Right atrium auricular region (tissue), 2 donors: ENCODE data around the gene CHSY3. TPM values are rescaled to one million over a fixed set of nuclear protein-coding genes. Genes with fewer than 3 reads are reported as not detected.

Experiments
- DNase-seq: peaks from one replicate; pipeline ENCODE4 v3.0.0-alpha.2; 2019; ENCODE audit warnings: low spot score
- H3K27ac ChIP-seq, 2 donors: fragments of 200-600 bp; sonication (generic); 1 replicate in 1 of 2; 2 replicates in 1 of 2; pipeline ENCODE4 v1.5.1; 2016 to 2019
- H3K27me3 ChIP-seq, 2 donors: fragments of 200-600 bp; sonication (generic); one replicate each; pipeline versions ENCODE4 v1.5.1 to v1.6.0; 2017 to 2019
- H3K36me3 ChIP-seq: fragments of 200-600 bp; sonication (generic); one replicate; pipeline ENCODE4 v1.5.1; 2016
- H3K4me1 ChIP-seq, 2 donors: fragments of 200-600 bp; sonication (generic); one replicate each; pipeline versions ENCODE4 v1.5.1 to v1.6.0; 2017 to 2019
- H3K4me3 ChIP-seq, 2 donors: fragments of 200-600 bp; sonication (generic); 1 replicate in 1 of 2; 2 replicates in 1 of 2; pipeline ENCODE4 v1.5.1; 2017 to 2019; ENCODE audit warnings: mild to moderate bottlenecking in 1 of 2, moderate library complexity in 1 of 2
- H3K9me3 ChIP-seq, 2 donors: fragments of 200-600 bp; sonication (generic); one replicate each; pipeline ENCODE4 v1.5.1; 2019
- total RNA-seq, 2 donors: library from RNA; depleted of rRNA; stranded (reverse); fragments of >200 nt; gene quantifications; one replicate each; pipeline ENCODE4 v1.1.0, GENCODE V29; 2016
- TF ChIP-seq, protein P1 (sequence below), 2 donors: fragments of 200-600 bp; sonication (generic); IDR thresholded peaks; one replicate each; pipeline ENCODE4 v1.5.1; 2019; ENCODE audit warnings: antibody characterized with exemption in 2 of 2

CHSY3 gene
- total RNA-seq, 2 donors from 2014 or later, result 2.5 TPM

DNA sequence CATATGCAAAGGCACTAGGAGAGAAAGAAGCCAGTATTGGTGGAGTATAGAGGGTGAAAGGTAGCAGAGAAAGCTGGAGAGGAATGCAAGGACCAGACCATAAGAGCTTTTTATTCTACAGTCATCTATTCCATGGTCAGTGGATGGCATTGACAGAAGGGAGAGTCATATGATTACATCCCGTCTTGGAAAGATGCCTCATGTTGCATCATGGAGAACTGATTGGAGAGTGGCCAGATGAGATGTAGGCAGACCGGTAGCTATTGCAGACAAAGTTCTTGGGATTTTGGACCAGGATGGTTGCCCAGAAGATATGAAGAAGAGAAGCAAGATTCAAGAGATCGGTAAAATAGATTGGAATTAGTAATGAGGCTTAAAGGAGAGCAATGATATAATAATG, 260.7 kb downstream of the CHSY3 start:
- Histone ChIP-seq H3K27me3 (no peaks in the 10 kb centered on the region), H3K9me3 (no peaks in the 10 kb centered on the region), H3K27ac (no peak overlapping the region), H3K4me1 (no peaks in the 10 kb centered on the region), H3K36me3 (no peaks in the 10 kb centered on the region), H3K4me3 (no peak overlapping the region)
- TF ChIP-seq, protein P1, sequence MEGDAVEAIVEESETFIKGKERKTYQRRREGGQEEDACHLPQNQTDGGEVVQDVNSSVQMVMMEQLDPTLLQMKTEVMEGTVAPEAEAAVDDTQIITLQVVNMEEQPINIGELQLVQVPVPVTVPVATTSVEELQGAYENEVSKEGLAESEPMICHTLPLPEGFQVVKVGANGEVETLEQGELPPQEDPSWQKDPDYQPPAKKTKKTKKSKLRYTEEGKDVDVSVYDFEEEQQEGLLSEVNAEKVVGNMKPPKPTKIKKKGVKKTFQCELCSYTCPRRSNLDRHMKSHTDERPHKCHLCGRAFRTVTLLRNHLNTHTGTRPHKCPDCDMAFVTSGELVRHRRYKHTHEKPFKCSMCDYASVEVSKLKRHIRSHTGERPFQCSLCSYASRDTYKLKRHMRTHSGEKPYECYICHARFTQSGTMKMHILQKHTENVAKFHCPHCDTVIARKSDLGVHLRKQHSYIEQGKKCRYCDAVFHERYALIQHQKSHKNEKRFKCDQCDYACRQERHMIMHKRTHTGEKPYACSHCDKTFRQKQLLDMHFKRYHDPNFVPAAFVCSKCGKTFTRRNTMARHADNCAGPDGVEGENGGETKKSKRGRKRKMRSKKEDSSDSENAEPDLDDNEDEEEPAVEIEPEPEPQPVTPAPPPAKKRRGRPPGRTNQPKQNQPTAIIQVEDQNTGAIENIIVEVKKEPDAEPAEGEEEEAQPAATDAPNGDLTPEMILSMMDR (IDR thresholded peaks at IDR 0.05), result no peak
- DNase-seq, result no peak

DNA sequence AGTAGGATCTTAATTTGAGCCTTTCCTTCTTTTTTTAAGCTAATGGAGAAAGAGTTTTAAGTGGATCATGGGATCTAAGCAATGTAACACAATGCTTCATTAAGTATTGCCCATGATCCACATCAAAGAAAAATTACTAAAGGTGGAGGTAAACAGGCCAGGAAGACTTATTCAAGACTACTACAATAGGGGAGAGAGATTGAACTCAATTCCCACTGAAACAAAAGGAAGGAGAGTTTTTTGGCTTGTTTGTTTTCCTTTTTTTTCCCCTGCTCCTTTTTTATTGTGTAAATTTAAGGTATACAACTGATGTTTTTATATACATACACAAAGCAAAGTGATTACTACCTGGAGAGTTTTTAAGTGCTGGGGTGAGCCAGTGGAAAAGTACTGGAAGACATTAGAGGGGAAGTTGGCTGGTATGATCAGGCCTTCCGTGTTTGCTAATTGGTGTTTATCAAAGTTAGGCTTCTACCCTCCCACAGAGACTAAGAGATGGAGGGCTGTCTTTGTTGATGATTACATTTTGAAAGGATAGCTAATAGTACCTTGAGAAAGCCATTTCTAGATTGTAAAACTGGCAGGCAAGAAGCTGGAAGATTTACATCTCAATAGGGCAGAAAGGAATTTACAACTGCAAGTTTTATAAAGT, 262.7 kb downstream of the CHSY3 start:
- Histone ChIP-seq H3K9me3 (no peaks in the 10 kb centered on the region), H3K4me3 (no peak overlapping the region), H3K4me1 (no peaks in the 10 kb centered on the region), H3K27me3 (no peaks in the 10 kb centered on the region), H3K27ac (no peak overlapping the region), H3K36me3 (no peaks in the 10 kb centered on the region)
- DNase-seq, result no peak
- TF ChIP-seq, protein P1 (IDR thresholded peaks at IDR 0.05), result no peak

DNA sequence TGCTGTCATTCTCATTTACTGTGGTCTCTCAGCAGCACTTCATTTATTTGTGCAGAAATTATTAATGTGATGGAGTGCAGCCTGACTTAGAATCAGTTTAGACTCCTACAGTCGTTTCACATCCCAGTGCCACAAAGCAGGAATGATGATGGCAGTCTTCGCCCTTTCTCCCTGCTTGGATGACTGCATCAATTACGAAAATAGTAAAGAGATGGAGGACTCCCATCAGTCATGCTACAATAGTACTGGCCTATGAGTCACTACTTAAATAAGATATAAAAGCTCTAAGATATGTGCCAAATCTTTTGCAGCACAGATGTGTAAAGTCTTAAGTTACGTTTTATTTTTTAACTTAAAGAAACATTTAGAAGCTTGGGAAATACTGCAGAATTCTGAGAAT, 263.9 kb downstream of the CHSY3 start:
- no peak for DNase-seq
- TF ChIP-seq, protein P1 (IDR thresholded peaks at IDR 0.05), result no peak
- Histone ChIP-seq H3K4me3 (no peak overlapping the region), H3K4me1 (no peaks in the 10 kb centered on the region), H3K36me3 (no peaks in the 10 kb centered on the region), H3K27ac (no peak overlapping the region), H3K27me3 (no peaks in the 10 kb centered on the region), H3K9me3 (no peaks in the 10 kb centered on the region)

DNA sequence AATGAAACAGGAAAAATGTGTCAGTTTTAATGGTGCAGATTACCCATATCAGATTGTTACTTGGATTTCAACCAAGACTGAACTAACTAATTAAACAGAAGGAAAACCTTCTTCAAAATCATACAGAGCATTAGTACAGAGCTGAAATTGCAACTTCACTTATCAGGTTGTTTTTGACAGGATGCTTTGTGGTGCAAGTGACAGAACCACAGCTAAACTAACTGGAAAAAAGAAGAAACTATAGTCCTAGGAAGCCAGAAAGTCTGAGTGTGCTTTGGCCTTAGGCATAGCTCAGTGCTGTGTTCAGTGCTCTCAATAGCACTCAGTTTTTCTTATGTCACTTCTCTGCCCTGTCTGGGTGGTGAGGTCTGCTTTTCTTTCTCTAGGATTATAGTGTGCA, 267.4 kb downstream of the CHSY3 start:
- Histone ChIP-seq H3K27me3 (no peaks in the 10 kb centered on the region), H3K27ac (no peak overlapping the region), H3K4me1 (no peaks in the 10 kb centered on the region), H3K9me3 (peaks cover 0 to 4% of the 10 kb centered on the region in 2 donors), H3K4me3 (no peak overlapping the region), H3K36me3 (no peaks in the 10 kb centered on the region)
- TF ChIP-seq, protein P1 (IDR thresholded peaks at IDR 0.05), result no peak
- no peak for DNase-seq

DNA sequence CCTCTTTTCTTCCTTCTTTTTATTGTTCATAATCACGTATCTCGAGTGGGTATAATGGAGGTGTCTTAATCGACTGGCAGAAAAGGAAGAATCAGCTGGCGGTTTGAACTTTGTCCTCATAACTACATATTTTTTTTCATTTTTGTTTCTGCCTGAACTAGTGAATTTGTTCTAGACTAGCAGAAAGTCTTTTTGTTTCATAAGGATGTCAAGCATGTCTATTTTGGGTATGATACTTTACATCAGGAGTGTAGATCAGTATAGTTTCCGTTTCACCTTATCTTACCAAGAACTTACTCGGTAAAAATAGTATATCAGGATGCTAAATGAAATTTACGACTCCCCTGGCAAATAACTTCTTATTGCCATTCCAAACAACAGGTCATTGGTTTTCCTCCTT, 278.9 kb downstream of the CHSY3 start:
- DNase-seq, result no peak
- Histone ChIP-seq H3K27me3 (no peaks in the 10 kb centered on the region), H3K27ac (no peak overlapping the region), H3K4me3 (no peak overlapping the region), H3K4me1 (no peaks in the 10 kb centered on the region), H3K9me3 (no peaks in the 10 kb centered on the region), H3K36me3 (peaks cover 6% of the 10 kb centered on the region)
- TF ChIP-seq, protein P1 (IDR thresholded peaks at IDR 0.05), result no peak

DNA sequence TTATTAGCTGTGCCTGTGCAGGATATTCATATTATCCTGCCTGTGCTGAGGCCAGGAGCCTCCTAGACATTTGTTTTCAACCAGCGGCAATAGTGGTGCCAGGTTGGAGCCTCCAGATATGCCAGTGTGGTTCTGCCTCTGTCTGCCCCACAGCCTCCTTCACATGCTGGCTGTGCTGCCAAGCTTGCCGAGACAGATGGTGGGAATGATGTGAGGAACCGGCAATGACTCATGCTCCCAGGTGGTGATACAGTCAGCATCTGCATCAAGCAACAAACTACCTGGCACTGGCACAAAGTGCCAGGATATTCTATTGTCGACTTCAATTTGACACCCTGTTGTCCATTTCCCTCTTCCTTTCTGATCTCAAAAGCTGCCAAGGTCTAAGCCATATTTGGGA, 285.7 kb downstream of the CHSY3 start:
- no peak overlapping the region for H3K4me3 ChIP-seq
- no peaks in the 10 kb centered on the region for H3K27me3 ChIP-seq
- TF ChIP-seq, protein P1 (IDR thresholded peaks at IDR 0.05), result no peak
- DNase-seq, result no peak
- no peak overlapping the region for H3K27ac ChIP-seq
- H3K36me3 ChIP-seq, result peaks cover 6% of the 10 kb centered on the region
- no peaks in the 10 kb centered on the region for H3K9me3 ChIP-seq
- no peaks in the 10 kb centered on the region for H3K4me1 ChIP-seq
